ENCODE measurements around the gene SUMF2. TPM values are rescaled to one million over a fixed set of nuclear protein-coding genes. Genes with fewer than 3 reads are reported as not detected.

SUMF2 gene
- total and polyA plus RNA-seq, 2 of the 13 experiments (the other 11 are each of a cell fraction or from before 2014, with no cell fraction given): 48.9 to 54.4 TPM

- TF ChIP-seq FOXA1 (IDR thresholded peaks at IDR 0.05): no peak
- TF ChIP-seq FOXA1 (CRISPR knock-in tag; IDR thresholded peaks at IDR 0.05): 0 out of 2 replicates have a peak, but pooled peaks have one; percentile 45
- no peak for TF ChIP-seq ZNF543 (CRISPR knock-in tag; IDR thresholded peaks at IDR 0.05)
- no peak for TF ChIP-seq KAT2B (IDR thresholded peaks at IDR 0.05; ENCODE audit: borderline replicate concordance, low read depth, low read length)
- TF ChIP-seq ZNF549 (CRISPR knock-in tag; IDR thresholded peaks at IDR 0.05): no peak
- no peak for TF ChIP-seq ZNF33A (CRISPR knock-in tag; IDR thresholded peaks at IDR 0.05; ENCODE audit: borderline replicate concordance)
- TF ChIP-seq ZNF326 (CRISPR knock-in tag; IDR thresholded peaks at IDR 0.05; ENCODE audit: borderline replicate concordance): no peak
- TF ChIP-seq ZNF576 (CRISPR knock-in tag; IDR thresholded peaks at IDR 0.05): no peak
- no peak for TF ChIP-seq WIZ (CRISPR knock-in tag; IDR thresholded peaks at IDR 0.05)
- TF ChIP-seq NFRKB (IDR thresholded peaks at IDR 0.05): no peak
- peak; percentile 17; the same call in 1 of the 2 replicates for TF ChIP-seq ZBTB43 (CRISPR knock-in tag; conservative IDR thresholded peaks at IDR 0.05)
- TF ChIP-seq HMG20B (CRISPR knock-in tag; conservative IDR thresholded peaks at IDR 0.05): peak; percentile 51; the same call in 1 of the 2 replicates
- TF ChIP-seq ZNF335 (CRISPR knock-in tag; IDR thresholded peaks at IDR 0.05): no peak
- 0 out of 2 replicates have a peak, but pooled peaks have one; percentile 31 for TF ChIP-seq ZNF878 (CRISPR knock-in tag; IDR thresholded peaks at IDR 0.05)
- TF ChIP-seq SRSF1 (optimal IDR thresholded peaks at IDR 0.05; ENCODE audit: low read depth, low read length): no peak
- TF ChIP-seq ZNF318 (CRISPR knock-in tag; IDR thresholded peaks at IDR 0.05): no peak
- no peak for TF ChIP-seq NR0B2 (CRISPR knock-in tag; IDR thresholded peaks at IDR 0.05)
- TF ChIP-seq HOXA3 (CRISPR knock-in tag; IDR thresholded peaks at IDR 0.05): peak; percentile 47
- no peak for TF ChIP-seq ELK4 (CRISPR knock-in tag; IDR thresholded peaks at IDR 0.05; ENCODE audit: borderline replicate concordance)
- TF ChIP-seq SMAD9 (CRISPR knock-in tag; IDR thresholded peaks at IDR 0.05): no peak
Measured at GRCh38 chr7:56028942-56029630, 35.0 kb upstream of the SUMF2 start (continued).

Measured in HepG2 (cell line).